Kidney (tissue), 14 donors: Measurements from ENCODE around the gene TMED7. TPM values are rescaled to one million over a fixed set of nuclear protein-coding genes. Genes with fewer than 3 reads are reported as not detected.

ENCODE experiments used
- DNase-seq, 5 donors: peaks; one replicate each; pipeline ENCODE4 v3.0.0-alpha.2; 2013 to 2020
- FAIRE-seq: peaks from 2 replicates; lab custom pipeline; 2012; peaks lifted over from hg19 to GRCh38; lab: Jason Lieb, UNC
- H3K27ac ChIP-seq, 2 donors: one replicate each; pipeline ENCODE4 v1.7.0; 2013; ENCODE audit warnings: low read depth in 2 of 2, low read length in 2 of 2, inconsistent platforms in 1 of 2
- H3K27me3 ChIP-seq: one replicate; pipeline ENCODE4 v1.7.1; 2013; ENCODE audit warnings: low read length, inconsistent platforms; ENCODE audit not compliant: control insufficient read depth, insufficient read depth
- H3K36me3 ChIP-seq, 3 donors: one replicate each; pipeline versions ENCODE4 v1.7.0 to v1.7.1; 2013; ENCODE audit warnings: low read length in 3 of 3, control low read depth in 1 of 3, inconsistent platforms in 1 of 3; ENCODE audit not compliant: insufficient read depth in 3 of 3, control insufficient read depth in 2 of 3
- H3K4me1 ChIP-seq, 3 donors: one replicate each; pipeline versions ENCODE4 v1.7.0 to v1.7.1; 2013; ENCODE audit warnings: low read length in 3 of 3, inconsistent platforms in 1 of 3, low read depth in 1 of 3; ENCODE audit not compliant: control insufficient read depth in 2 of 3, insufficient read depth in 2 of 3
- H3K4me3 ChIP-seq, 3 donors: one replicate each; pipeline versions ENCODE4 v1.7.0 to v1.8.1; 2013; ENCODE audit warnings: low read length in 3 of 3, control low read depth in 1 of 3, inconsistent platforms in 1 of 3
- H3K9ac ChIP-seq, 3 donors: one replicate each; pipeline versions ENCODE4 v1.7.0 to v1.7.1; 2013; ENCODE audit warnings: low read length in 3 of 3, control low read depth in 1 of 3, inconsistent platforms in 1 of 3
- H3K9me3 ChIP-seq, 3 donors: one replicate each; pipeline versions ENCODE4 v1.7.0 to v1.7.1; 2013; ENCODE audit warnings: low read length in 3 of 3, control low read depth in 1 of 3, inconsistent platforms in 1 of 3; ENCODE audit not compliant: control insufficient read depth in 2 of 3, insufficient read depth in 1 of 3
- intact Hi-C: fragments of 100-400 bp; cut with DNase I; formaldehyde crosslinking; loops from one replicate; pipeline ENCODE4 v1.11.1; 2022
- polyA plus RNA-seq: library from polyadenylated mRNA; stranded (reverse); fragments of 350-450 nt; fragmentation: Illumina TruSeq; extraction: RNeasy Lipid Tissue Mini Kit (QIAGEN cat#74804); gene quantifications from one replicate; pipeline ENCODE4 v1.2.3, GENCODE V29; 2014; ENCODE audit warnings: low read depth, low replicate concordance; ENCODE audit not compliant: insufficient read depth
- total RNA-seq: library from RNA; stranded (reverse); fragmentation: NEBNext Ultra II Directional; extraction: Animal tissue kit (Norgen Biotek cat#: 25700); gene quantifications from one replicate; pipeline ENCODE4 v1.2.1, GENCODE V29; 2021
- TF ChIP-seq, protein P1 (sequence below): IDR thresholded peaks from 3 replicates; pipeline ENCODE4 v1.5.1; 2012; ENCODE audit warnings: mild to moderate bottlenecking, moderate library complexity, borderline replicate concordance; ENCODE audit not compliant: insufficient read depth; ENCODE audit errors: extremely low read depth
- donor health status: control.
- donor health status: control.
- donor health status: control.
- donor health status: control.
- donor health status: control.
- donor health status: DM: yes; HTN: yes; CAD: no.
- donor health status: Normal renal cell carcinoma (clear cell type).

The TMED7 gene
- total and polyA plus RNA-seq, 2 donors from 2014 or later: 24.4 to 115 TPM

DNA sequence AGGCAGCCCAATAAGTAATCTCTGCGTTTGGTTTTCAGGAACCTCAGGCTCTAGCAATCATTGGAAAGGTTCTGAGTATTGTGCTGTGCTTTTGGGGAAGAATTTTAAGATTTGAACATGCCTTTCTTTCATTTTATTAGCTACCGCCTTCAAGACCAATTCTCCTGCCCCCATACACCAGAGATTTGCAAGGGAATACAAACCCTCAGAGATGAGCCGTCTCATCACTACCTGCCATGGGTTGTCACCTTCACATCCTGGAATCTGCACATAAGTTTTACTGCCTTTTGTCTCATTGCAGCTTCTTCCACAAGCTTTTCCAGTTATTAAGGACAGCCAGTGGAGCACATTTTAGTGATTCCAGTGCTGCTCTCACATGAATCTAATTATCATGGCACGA, 11.7 kb upstream of the TMED7 start:
- H3K9ac ChIP-seq: no peak overlapping the region
- intact Hi-C loops: no loop called here
- no peak overlapping the region for H3K4me3 ChIP-seq
- DNase-seq (no peak), FAIRE-seq (no peak)
- no peak overlapping the region for H3K27ac ChIP-seq
- no peaks in the 10 kb centered on the region for H3K36me3 ChIP-seq
- H3K27me3 ChIP-seq: no peaks in the 10 kb centered on the region
- TF ChIP-seq, protein P1, sequence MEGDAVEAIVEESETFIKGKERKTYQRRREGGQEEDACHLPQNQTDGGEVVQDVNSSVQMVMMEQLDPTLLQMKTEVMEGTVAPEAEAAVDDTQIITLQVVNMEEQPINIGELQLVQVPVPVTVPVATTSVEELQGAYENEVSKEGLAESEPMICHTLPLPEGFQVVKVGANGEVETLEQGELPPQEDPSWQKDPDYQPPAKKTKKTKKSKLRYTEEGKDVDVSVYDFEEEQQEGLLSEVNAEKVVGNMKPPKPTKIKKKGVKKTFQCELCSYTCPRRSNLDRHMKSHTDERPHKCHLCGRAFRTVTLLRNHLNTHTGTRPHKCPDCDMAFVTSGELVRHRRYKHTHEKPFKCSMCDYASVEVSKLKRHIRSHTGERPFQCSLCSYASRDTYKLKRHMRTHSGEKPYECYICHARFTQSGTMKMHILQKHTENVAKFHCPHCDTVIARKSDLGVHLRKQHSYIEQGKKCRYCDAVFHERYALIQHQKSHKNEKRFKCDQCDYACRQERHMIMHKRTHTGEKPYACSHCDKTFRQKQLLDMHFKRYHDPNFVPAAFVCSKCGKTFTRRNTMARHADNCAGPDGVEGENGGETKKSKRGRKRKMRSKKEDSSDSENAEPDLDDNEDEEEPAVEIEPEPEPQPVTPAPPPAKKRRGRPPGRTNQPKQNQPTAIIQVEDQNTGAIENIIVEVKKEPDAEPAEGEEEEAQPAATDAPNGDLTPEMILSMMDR: no peak
- H3K4me1 ChIP-seq: peaks cover 0 to 3% (median 0%) of the 10 kb centered on the region in 3 donors
- no peaks in the 10 kb centered on the region for H3K9me3 ChIP-seq

DNA sequence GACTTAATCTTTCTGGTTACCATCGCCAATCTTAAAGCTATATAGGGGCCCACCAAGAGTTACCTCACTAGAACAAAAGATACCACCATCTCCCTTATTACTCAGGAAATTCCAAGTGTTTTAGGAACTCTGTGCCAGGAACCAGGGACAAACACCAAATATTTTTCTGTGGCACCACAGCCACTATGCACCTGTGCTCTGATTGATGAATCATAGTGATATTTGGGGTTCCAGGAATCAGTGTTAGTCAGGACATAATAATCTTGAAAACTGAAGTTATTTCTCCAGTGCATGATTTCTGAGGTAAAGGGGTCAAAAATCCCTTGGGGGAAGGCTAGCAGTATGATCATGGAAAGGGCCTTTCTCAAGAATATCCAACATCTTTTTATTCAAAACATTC, 10.2 kb upstream of the TMED7 start:
- intact Hi-C loops: no loop called here
- Histone ChIP-seq H3K4me1 (peaks cover 0 to 3% (median 0%) of the 10 kb centered on the region in 3 donors), H3K27ac (no peak overlapping the region), H3K36me3 (no peaks in the 10 kb centered on the region), H3K4me3 (no peak overlapping the region), H3K27me3 (no peaks in the 10 kb centered on the region), H3K9me3 (no peaks in the 10 kb centered on the region), H3K9ac (no peak overlapping the region)
- no peak for DNase-seq
- FAIRE-seq: no peak
- TF ChIP-seq, protein P1: no peak

DNA sequence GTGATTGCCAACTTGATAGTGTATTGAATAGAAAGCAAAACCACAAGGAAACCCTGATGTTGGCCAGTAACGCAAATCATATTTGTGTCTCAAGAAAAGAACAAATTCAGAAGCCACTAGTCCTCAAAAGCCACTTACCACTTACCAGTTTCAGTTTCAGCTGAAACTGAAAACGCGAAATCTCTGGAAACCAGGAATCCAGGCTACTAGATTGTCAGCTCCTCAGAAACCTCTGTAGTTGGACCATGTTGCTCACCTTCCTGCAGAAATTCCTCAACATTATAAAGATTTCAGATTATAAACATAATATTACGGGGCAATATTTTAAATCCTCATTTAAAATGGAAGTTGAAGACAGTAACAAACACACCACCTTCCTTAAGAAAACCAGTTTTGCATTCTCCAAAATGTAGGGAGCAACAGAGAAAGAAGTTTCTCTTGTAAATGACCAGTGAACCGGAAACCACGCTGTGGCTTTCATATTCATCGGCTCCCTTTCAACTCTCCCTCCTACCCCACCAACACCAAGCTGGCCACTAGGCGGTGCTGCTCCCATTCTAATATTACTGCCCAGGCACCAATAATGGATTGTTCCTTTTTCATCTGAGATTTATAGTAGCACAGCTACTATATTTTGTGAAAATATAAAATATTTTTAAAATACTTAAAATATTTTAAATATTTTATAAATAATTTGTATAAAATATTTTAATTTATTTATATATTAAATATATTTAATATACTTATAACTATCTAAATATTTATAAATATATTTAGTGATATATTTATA, 8.7 kb upstream of the TMED7 start:
- peak overlapping the region; percentile 5 to 60 (median 18) for H3K9ac ChIP-seq
- intact Hi-C loops: no loop called here
- no peaks in the 10 kb centered on the region for H3K27me3 ChIP-seq
- H3K4me3 ChIP-seq: peak overlapping the region; percentile 28 to 63 (median 58)
- no peaks in the 10 kb centered on the region for H3K9me3 ChIP-seq
- H3K27ac ChIP-seq: peak overlapping the region in 1 of 2 donors; percentile 34
- H3K4me1 ChIP-seq: peaks cover 0 to 3% (median 0%) of the 10 kb centered on the region in 3 donors
- H3K36me3 ChIP-seq: no peaks in the 10 kb centered on the region
- DNase-seq (peak; percentile 86 to 93 (median 89)), FAIRE-seq (peak; percentile 99)
- TF ChIP-seq, protein P1: peak; percentile 83
